ENCODE measurements around the gene COL26A1.
"Not testable (repeated sequence)": the region's sequence is repeated elsewhere in the genome, so short reads cannot be mapped to it uniquely, and the experiment has no call there.

Gene COL26A1

GRCh38 chr7:101496017-101496416 is 133.3 kb downstream of the COL26A1 start:
- no peak for DNase-seq (ENCODE audit: low read depth, low spot score)

GRCh38 chr7:101501351-101501750 is 138.7 kb downstream of the COL26A1 start:
- DNase-seq (ENCODE audit: low read depth, low spot score): no peak

GRCh38 chr7:101502466-101503098 is 139.9 kb downstream of the COL26A1 start:
- no peak for DNase-seq (ENCODE audit: low read depth, low spot score)

- not testable (repeated sequence) for DNase-seq (ENCODE audit: low read depth, low spot score)
These were observed 142.8 kb downstream of the COL26A1 start for GRCh38 chr7:101505510-101505909.

GRCh38 chr7:101506531-101506930 is 143.9 kb downstream of the COL26A1 start:
- no peak for DNase-seq (ENCODE audit: low read depth, low spot score)

GRCh38 chr7:101507327-101507726 is 144.7 kb downstream of the COL26A1 start:
- no peak for DNase-seq (ENCODE audit: low read depth, low spot score)

- DNase-seq (ENCODE audit: low read depth, low spot score): no peak
These were observed 145.1 kb downstream of the COL26A1 start for GRCh38 chr7:101507791-101508252.

GRCh38 chr7:101510297-101510696 is 147.6 kb downstream of the COL26A1 start:
- DNase-seq (ENCODE audit: low read depth, low spot score): no peak

GRCh38 chr7:101511965-101512364 is 149.3 kb downstream of the COL26A1 start:
- no peak for DNase-seq (ENCODE audit: low read depth, low spot score)

- DNase-seq (ENCODE audit: low read depth, low spot score): no peak
These were observed 154.2 kb downstream of the COL26A1 start for GRCh38 chr7:101516851-101517250.

GRCh38 chr7:101517304-101517703 is 154.6 kb downstream of the COL26A1 start:
- no peak for DNase-seq (ENCODE audit: low read depth, low spot score)

- no peak for DNase-seq (ENCODE audit: low read depth, low spot score)
These were observed 155.7 kb downstream of the COL26A1 start for GRCh38 chr7:101518336-101518735.

- DNase-seq (ENCODE audit: low read depth, low spot score): no peak
These were observed 156.8 kb downstream of the COL26A1 start for GRCh38 chr7:101519324-101520023.

- no peak for DNase-seq (ENCODE audit: low read depth, low spot score)
These were observed 158.8 kb downstream of the COL26A1 start for GRCh38 chr7:101521430-101521925.

GRCh38 chr7:101522021-101522420 is 159.3 kb downstream of the COL26A1 start:
- DNase-seq (ENCODE audit: low read depth, low spot score): no peak

GRCh38 chr7:101527844-101528667 is 165.4 kb downstream of the COL26A1 start:
- no peak for DNase-seq (ENCODE audit: low read depth, low spot score)

GRCh38 chr7:101529560-101529959 is 166.9 kb downstream of the COL26A1 start:
- no peak for DNase-seq (ENCODE audit: low read depth, low spot score)

GRCh38 chr7:101531726-101532357 is 169.2 kb downstream of the COL26A1 start:
- DNase-seq (ENCODE audit: low read depth, low spot score): no peak

GRCh38 chr7:101532400-101533102 is 169.9 kb downstream of the COL26A1 start:
- DNase-seq (ENCODE audit: low read depth, low spot score): no peak

- DNase-seq (ENCODE audit: low read depth, low spot score): no peak
These were observed 170.4 kb downstream of the COL26A1 start for GRCh38 chr7:101533103-101533465.
